SK-N-SH treated with all-trans-retinoic acid at 6 μM for 48 hours (cell line): ENCODE results near the gene SPAG5.

Experiments
- ATAC-seq: fragments of 200-7000 bp; cut with Tn5 transposase; 3 replicates; pipeline ENCODE4 v1.9.1; 2020; ENCODE audit warnings: mild to moderate bottlenecking, moderate library complexity
- ARNTL ChIP-seq: fragments of 450-650 bp; formaldehyde crosslinking; IDR thresholded peaks from 2 replicates; pipeline ENCODE4 v1.5.0; 2020; ENCODE audit warnings: low read depth, mild to moderate bottlenecking, moderate library complexity, borderline replicate concordance
- BACH2 ChIP-seq: fragments of 250-450 bp; sonication (Bioruptor Pico); IDR thresholded peaks from 2 replicates; pipeline ENCODE4 v1.9.0; 2021; ENCODE audit warnings: mild to moderate bottlenecking, borderline replicate concordance
- CSDC2 ChIP-seq: fragments of 250-450 bp; sonication (Bioruptor Pico); IDR thresholded peaks from 2 replicates; pipeline ENCODE4 v1.5.0; 2020; ENCODE audit warnings: mild to moderate bottlenecking, moderate library complexity
- ESRRG ChIP-seq: fragments of 250-450 bp; sonication (Bioruptor Pico); IDR thresholded peaks from 2 replicates; pipeline ENCODE4 v1.6.1; 2021; ENCODE audit warnings: mild to moderate bottlenecking
- GLIS3 ChIP-seq: fragments of 250-450 bp; sonication (Bioruptor Pico); IDR thresholded peaks from 2 replicates; pipeline ENCODE4 v1.5.0; 2020; ENCODE audit warnings: mild to moderate bottlenecking, moderate library complexity
- ISL1 ChIP-seq: fragments of 250-450 bp; sonication (Bioruptor Pico); IDR thresholded peaks from 2 replicates; pipeline ENCODE4 v2.1.2; 2022; ENCODE audit warnings: mild to moderate bottlenecking, moderate library complexity
- OSR1 ChIP-seq: fragments of 250-450 bp; sonication (Bioruptor Pico); IDR thresholded peaks from 2 replicates; pipeline ENCODE4 v1.8.0; 2022; ENCODE audit warnings: moderate library complexity, mild to moderate bottlenecking, inconsistent platforms
- POU6F1 ChIP-seq: fragments of 250-450 bp; sonication (Bioruptor Pico); IDR thresholded peaks from 2 replicates; pipeline ENCODE4 v1.8.0; 2021; ENCODE audit warnings: low read depth, mild to moderate bottlenecking, moderate library complexity, borderline replicate concordance
- PPARA ChIP-seq: fragments of 250-450 bp; sonication (Bioruptor Pico); IDR thresholded peaks from 2 replicates; pipeline ENCODE4 v1.5.0; 2020; ENCODE audit warnings: mild to moderate bottlenecking, borderline replicate concordance
- RARB ChIP-seq: fragments of 250-450 bp; sonication (Bioruptor Pico); IDR thresholded peaks from 2 replicates; pipeline ENCODE4 v1.8.0; 2021; ENCODE audit warnings: mild to moderate bottlenecking, moderate library complexity
- TCF4 ChIP-seq: fragments of 250-450 bp; sonication (Bioruptor Pico); IDR thresholded peaks from 2 replicates; pipeline ENCODE4 v1.8.0; 2021; ENCODE audit warnings: mild to moderate bottlenecking, moderate library complexity, borderline replicate concordance
- TOX ChIP-seq: fragments of 250-450 bp; sonication (Bioruptor Pico); IDR thresholded peaks from 2 replicates; pipeline ENCODE4 v1.8.0; 2021; ENCODE audit warnings: mild to moderate bottlenecking, moderate library complexity, borderline replicate concordance
- ZC3H10 ChIP-seq: fragments of 250-450 bp; sonication (Bioruptor Pico); IDR thresholded peaks from 2 replicates; pipeline ENCODE4 v1.5.1; 2021; ENCODE audit warnings: mild to moderate bottlenecking, moderate library complexity
- ZFP3 ChIP-seq: fragments of 250-450 bp; sonication (Bioruptor Pico); IDR thresholded peaks from 2 replicates; pipeline ENCODE4 v1.5.0; 2020; ENCODE audit warnings: mild to moderate bottlenecking, moderate library complexity
- ZFP30 ChIP-seq: fragments of 450-650 bp; formaldehyde crosslinking; IDR thresholded peaks from 2 replicates; pipeline ENCODE4 v1.5.0; 2022; ENCODE audit warnings: mild to moderate bottlenecking, moderate library complexity
- ZNF565 ChIP-seq: fragments of 450-650 bp; formaldehyde crosslinking; conservative IDR thresholded peaks from 2 replicates; pipeline ENCODE4 v1.5.0; 2020; ENCODE audit warnings: low read depth, mild to moderate bottlenecking, moderate library complexity
- ZNF70 ChIP-seq: fragments of 450-650 bp; formaldehyde crosslinking; IDR thresholded peaks from 2 replicates; pipeline ENCODE4 v1.5.0; 2020; ENCODE audit warnings: mild to moderate bottlenecking, moderate library complexity
- ZNF8 ChIP-seq: fragments of 450-650 bp; formaldehyde crosslinking; IDR thresholded peaks from 2 replicates; pipeline ENCODE4 v1.5.0; 2020; ENCODE audit warnings: mild to moderate bottlenecking, moderate library complexity
- TF ChIP-seq, protein P1 (sequence below): fragments of 250-450 bp; sonication (Bioruptor Pico); IDR thresholded peaks from 2 replicates; pipeline ENCODE4 v1.5.1; 2020; ENCODE audit warnings: low read depth, mild to moderate bottlenecking, moderate library complexity
- TF ChIP-seq, protein P2 (sequence below): fragments of 250-450 bp; sonication (Bioruptor Pico); IDR thresholded peaks from 2 replicates; pipeline ENCODE4 v1.5.1; 2021; ENCODE audit warnings: mild to moderate bottlenecking, moderate library complexity
- TF ChIP-seq, protein P3 (sequence below): fragments of 250-450 bp; sonication (Bioruptor Pico); IDR thresholded peaks from 2 replicates; pipeline ENCODE4 v1.5.0; 2020; ENCODE audit warnings: mild to moderate bottlenecking, moderate library complexity

The SPAG5 gene

GRCh38 chr17:28536532-28537218 is 62.1 kb downstream of the SPAG5 start:
- TF ChIP-seq, protein P1, sequence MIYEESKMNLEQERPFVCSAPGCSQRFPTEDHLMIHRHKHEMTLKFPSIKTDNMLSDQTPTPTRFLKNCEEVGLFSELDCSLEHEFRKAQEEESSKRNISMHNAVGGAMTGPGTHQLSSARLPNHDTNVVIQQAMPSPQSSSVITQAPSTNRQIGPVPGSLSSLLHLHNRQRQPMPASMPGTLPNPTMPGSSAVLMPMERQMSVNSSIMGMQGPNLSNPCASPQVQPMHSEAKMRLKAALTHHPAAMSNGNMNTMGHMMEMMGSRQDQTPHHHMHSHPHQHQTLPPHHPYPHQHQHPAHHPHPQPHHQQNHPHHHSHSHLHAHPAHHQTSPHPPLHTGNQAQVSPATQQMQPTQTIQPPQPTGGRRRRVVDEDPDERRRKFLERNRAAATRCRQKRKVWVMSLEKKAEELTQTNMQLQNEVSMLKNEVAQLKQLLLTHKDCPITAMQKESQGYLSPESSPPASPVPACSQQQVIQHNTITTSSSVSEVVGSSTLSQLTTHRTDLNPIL = no peak
- TF ChIP-seq TOX (CRISPR knock-in tag) (no peak), PPARA (CRISPR knock-in tag) (no peak), ZFP30 (CRISPR knock-in tag) (no peak)
- TF ChIP-seq, protein P2, sequence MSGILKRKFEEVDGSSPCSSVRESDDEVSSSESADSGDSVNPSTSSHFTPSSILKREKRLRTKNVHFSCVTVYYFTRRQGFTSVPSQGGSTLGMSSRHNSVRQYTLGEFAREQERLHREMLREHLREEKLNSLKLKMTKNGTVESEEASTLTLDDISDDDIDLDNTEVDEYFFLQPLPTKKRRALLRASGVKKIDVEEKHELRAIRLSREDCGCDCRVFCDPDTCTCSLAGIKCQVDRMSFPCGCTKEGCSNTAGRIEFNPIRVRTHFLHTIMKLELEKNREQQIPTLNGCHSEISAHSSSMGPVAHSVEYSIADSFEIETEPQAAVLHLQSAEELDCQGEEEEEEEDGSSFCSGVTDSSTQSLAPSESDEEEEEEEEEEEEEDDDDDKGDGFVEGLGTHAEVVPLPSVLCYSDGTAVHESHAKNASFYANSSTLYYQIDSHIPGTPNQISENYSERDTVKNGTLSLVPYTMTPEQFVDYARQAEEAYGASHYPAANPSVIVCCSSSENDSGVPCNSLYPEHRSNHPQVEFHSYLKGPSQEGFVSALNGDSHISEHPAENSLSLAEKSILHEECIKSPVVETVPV (CRISPR knock-in tag) = no peak
- no peak for ATAC-seq

DNA sequence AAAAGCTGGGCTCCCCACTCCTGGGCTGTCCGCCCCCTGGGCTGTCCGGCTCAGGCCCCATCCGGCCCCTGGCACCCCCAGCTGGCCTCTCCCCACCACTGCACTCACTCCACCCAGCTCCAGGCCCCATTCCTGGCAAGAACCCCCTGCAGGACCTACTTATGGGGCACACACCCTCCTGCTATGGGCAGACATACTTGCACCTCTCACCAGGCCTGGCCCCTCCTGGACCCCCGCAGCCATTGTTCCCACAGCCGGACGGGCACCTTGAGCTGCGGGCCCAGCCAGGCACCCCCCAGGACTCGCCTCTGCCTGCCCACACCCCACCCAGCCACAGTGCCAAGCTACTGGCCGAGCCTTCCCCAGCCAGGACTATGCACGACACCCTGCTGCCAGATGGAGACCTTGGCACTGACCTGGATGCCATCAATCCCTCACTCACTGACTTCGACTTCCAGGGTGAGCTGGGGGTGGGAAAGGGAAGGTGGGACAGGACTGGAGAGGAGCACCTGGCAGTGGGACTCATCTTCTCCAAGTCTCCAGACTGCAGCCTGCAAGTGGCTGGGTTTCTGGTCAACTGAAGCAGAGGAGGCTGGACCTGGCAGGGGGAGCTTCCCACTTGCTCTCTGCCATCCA is 64.0 kb downstream of the SPAG5 start:
- no peak for ATAC-seq
- TF ChIP-seq ZNF565 (CRISPR knock-in tag) = no peak

DNA sequence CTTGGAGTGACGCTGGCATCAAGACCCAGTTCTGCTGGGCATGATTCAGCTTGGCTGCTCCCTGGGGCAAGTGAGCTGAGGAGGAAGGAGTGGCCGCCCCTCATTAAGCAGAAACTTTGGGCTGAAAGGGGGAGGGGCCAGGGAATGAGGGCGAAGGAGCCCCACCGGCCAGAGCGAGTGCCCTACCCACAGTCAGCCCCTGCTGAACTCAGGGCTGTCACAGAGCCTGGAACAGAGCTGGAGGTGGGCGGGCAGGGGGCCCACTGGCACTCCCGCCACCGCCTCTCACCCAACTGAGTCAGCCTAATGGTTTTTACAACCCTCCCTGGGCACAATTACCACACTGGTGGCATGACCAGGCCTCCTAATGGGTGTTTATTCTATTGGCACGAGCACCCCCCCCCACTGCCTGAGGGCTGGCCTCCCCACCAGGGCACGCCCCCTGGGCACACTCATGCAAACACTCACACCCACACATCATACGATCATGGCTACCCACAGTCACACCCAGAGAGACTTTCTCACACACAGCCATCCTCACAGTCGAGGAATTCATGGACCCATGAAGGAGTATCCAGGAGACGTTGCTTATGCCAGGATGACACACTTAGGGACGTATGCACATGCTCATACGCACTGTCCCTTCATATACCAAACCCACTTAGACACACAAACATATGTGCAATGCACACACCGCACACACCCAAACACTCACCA is 65.6 kb downstream of the SPAG5 start:
- TF ChIP-seq ARNTL (CRISPR knock-in tag) = no peak
- no peak for TF ChIP-seq RARB
- TF ChIP-seq ZNF70 (CRISPR knock-in tag) = no peak
- no peak for TF ChIP-seq ZFP3
- TF ChIP-seq TOX (CRISPR knock-in tag) = no peak
- no peak for TF ChIP-seq OSR1 (CRISPR knock-in tag)
- TF ChIP-seq ZC3H10 = no peak
- no peak for TF ChIP-seq GLIS3 (CRISPR knock-in tag)
- TF ChIP-seq, protein P3, sequence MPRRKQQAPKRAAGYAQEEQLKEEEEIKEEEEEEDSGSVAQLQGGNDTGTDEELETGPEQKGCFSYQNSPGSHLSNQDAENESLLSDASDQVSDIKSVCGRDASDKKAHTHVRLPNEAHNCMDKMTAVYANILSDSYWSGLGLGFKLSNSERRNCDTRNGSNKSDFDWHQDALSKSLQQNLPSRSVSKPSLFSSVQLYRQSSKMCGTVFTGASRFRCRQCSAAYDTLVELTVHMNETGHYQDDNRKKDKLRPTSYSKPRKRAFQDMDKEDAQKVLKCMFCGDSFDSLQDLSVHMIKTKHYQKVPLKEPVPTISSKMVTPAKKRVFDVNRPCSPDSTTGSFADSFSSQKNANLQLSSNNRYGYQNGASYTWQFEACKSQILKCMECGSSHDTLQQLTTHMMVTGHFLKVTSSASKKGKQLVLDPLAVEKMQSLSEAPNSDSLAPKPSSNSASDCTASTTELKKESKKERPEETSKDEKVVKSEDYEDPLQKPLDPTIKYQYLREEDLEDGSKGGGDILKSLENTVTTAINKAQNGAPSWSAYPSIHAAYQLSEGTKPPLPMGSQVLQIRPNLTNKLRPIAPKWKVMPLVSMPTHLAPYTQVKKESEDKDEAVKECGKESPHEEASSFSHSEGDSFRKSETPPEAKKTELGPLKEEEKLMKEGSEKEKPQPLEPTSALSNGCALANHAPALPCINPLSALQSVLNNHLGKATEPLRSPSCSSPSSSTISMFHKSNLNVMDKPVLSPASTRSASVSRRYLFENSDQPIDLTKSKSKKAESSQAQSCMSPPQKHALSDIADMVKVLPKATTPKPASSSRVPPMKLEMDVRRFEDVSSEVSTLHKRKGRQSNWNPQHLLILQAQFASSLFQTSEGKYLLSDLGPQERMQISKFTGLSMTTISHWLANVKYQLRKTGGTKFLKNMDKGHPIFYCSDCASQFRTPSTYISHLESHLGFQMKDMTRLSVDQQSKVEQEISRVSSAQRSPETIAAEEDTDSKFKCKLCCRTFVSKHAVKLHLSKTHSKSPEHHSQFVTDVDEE (CRISPR knock-in tag) = no peak
- no peak for ATAC-seq

DNA sequence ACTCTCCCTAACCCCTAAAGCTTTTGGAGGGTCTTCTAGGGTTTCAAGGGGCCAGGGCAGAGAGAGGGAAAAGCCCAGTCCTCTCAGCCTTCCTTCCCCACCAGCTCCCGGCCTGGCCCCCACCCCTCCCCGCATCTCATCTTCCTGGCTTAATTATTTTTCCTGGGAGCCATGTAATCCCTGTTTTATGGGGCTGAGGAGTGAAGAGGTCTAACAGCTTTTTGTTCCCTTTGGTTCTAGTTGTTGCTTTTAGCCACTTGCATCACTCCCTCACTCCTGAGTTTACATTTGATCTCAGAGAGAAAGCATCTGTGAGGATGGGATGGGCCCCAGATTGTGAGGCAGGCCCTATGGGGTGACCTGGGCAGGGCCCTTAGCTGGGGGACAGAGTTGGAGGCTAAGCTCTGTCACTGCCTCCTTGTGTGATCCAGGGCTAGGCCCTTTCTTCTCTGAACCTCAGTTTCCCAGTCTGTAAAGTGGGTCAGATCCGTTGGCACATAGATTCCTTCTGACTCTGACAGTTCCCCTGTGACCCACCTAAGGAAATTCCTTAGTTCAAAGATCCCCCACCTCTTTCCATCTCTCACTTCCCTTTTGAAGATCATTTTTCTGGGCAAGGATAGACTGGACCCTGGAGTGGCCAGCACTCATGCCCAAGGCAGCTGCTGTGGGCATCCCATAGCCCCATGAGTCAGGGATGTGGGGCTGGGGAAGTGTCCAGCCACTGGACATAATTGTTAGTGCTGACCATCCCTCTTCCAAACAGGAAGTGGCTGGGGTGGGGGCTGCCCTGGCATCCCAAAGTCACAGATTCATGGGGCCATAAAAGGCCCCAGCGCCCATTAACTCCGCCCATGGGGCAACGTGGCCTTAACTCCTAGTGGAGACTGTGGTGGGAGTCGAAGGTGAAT is 66.5 kb downstream of the SPAG5 start:
- TF ChIP-seq ZFP30 (CRISPR knock-in tag) = no peak
- no peak for ATAC-seq

GRCh38 chr17:28530926-28531325 is 67.9 kb downstream of the SPAG5 start:
- no peak for ATAC-seq
- TF ChIP-seq ESRRG (CRISPR knock-in tag) = no peak
- TF ChIP-seq OSR1 (CRISPR knock-in tag) = no peak
- TF ChIP-seq ZNF565 (CRISPR knock-in tag) = no peak
- no peak for TF ChIP-seq CSDC2 (CRISPR knock-in tag)
- no peak for TF ChIP-seq ZNF8 (CRISPR knock-in tag)
- TF ChIP-seq GLIS3 (CRISPR knock-in tag) = no peak
- TF ChIP-seq ARNTL (CRISPR knock-in tag) = no peak
- TF ChIP-seq BACH2 (CRISPR knock-in tag) = no peak
- no peak for TF ChIP-seq PPARA (CRISPR knock-in tag)
- TF ChIP-seq TCF4 (CRISPR knock-in tag) = no peak
- no peak for TF ChIP-seq ZFP3
- TF ChIP-seq RARB = no peak
- TF ChIP-seq ZC3H10 = no peak
- TF ChIP-seq, protein P1 = no peak
- TF ChIP-seq TOX (CRISPR knock-in tag) = no peak
- TF ChIP-seq ZFP30 (CRISPR knock-in tag) = no peak
- no peak for TF ChIP-seq ISL1
- no peak for TF ChIP-seq POU6F1 (CRISPR knock-in tag)
